NCI-H510A (cell line): ENCODE data around the gene GFI1.

Experiments used
- DNase-seq: peaks from one replicate; lab custom pipeline; 2025; lab: John Stamatoyannopoulos, UW

Gene GFI1

DNA sequence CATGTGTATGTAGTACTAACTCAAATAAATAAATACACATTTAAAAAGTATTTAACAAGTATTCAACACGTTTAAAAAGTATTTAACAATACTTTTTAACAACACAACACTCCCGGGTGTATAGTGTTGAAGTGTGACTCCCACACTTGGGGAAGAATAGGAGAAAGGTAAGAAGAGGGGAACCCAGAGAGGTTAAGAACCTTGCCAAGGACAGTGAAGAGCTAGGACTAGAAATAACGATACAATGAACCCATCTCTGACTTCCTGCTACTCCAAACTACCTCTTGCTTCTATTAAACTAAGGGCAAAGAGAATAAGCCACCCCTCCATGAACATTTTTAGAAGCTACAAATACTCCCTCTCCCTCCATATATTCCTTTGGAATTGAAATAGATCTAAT is 1.7 kb upstream of the GFI1 start:
- no peak for DNase-seq

- no peak for DNase-seq
Observed at GRCh38 chr1:92487078-92487605, 417 bp upstream of the GFI1 start.

DNA sequence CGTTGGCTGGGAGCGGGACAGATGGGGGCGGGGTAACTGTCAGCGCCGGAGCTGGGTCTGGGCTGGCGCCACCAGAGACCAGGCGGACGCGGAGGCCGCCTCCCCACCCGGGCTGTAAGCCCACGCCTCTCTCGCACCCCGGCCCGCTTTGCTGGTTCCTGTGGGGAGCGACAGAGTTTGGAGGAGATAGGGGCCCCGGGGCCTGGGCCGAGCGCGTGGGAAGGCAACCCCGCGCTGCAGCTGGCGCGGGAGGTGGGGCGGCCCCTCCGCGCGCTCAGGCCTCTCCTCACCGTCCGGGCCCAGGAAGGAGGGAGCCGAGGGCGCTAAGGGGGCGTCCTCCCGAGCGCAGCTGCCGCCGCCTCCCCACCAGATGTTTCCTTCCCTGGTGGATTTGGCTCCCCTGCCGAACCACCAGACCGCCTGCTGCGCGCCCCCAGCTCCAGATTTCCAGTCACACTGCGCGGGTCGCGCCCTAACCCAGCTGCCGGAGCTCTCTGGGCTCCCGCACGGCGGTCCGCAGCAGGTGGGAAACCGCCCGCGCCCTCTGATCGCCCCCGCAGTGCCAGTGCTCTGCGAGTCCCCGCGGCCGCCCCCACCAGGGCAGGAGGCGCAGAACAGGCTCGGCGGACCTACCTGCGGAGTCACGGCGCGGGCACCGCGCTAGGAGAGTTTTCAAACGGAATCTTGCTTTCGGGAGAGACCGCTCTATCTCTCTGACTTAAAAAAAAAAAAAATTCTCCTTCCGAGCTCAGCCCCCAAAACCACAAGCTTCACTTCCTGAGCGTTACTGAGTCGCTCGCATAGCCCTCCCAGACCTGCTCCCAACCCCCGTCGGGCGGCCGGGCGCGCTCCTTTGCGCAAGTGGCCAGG is 1.1 kb downstream of the GFI1 start:
- peak; percentile 79 for DNase-seq

DNA sequence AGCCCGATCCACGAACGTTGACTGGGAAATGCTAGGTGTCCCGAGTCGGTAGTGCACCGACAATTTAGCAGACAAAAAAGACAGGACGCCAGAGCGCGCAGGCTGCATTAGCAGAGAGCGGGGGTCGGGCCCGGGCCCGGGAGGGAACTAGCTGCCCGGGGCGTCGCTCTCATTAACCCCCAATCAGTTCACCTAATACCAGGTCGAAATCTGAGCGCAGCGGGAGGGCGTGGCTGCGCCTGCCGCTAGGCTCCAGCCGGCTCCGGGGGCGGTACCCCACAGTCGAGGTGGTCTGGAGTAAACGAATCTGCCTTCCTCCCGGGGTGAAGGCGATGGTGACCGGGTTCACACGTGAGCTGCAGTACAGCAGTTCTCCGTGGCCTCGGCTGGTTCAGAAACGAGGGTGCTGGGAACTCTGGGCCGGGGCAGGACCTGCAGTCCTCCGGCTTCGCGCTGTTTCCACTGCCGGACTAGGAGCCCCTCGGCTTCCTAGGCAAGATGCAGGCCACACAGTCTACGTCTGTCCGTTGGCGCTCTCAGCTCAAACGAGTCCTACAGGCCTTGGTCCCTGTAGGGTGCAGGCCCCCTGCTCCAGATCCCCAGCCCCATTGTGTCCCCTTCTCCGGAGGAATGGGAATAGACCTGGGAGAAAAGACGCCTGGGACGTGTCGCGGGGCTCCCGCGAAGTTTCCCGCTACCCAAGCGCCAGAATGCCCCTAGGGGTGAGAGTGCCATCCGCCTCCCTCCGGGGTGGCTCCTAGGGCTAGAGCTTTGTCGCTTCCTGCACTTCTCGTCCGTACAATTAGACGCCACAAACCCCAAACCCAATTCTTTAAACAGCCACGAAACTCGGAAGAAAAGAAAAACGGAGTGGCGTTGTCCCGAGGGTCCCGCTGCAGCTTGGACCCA is 2.0 kb downstream of the GFI1 start:
- DNase-seq = peak; percentile 51

- DNase-seq = peak; percentile 67
Observed at GRCh38 chr1:92483610-92484471, 2.9 kb downstream of the GFI1 start.

DNA sequence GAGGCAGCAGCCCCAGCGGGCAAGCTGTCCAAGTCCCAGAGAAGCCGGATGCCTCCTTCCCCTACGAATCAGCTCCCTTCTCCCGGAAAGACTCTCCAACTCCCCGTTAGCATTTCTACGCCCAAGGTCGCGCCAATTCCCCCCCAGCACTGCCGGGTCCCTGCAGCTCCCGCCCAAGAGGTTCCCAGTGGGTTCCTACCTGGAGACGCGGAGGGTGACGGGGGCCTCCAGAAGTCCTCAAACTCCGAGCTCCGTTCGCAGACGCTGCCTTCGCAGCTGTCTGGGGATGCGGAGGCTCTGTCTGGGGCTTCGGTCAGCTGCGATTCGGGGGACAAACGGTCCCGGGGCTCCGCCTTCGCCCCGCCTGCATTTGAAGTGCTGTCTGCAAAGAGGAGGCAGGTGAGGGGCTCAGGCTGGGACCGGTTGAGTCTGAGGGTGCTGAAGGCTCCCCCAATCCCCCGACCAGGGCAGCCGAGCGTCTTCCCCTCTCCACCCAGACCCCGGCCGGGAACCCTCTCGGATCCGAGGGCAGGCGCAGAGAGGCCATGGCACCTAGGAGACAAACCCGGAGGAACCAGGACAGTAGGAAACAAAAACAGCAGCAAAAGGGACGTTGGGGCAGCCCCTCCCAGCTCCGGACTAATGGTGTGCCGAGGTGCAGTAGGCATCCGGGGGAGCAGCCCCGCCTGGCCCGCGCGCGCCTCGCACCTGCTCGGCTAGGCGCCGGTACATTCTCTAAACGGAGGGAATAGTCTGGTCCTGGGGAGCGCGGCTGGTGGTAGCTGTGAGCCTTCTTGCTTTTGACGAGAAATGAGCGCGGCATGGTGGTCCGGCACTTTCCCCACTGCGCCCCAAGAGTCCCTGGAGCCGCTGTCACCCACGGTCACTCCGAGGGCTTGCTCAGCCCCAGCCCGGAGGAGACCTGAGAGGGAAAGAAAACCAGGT is 3.8 kb downstream of the GFI1 start:
- DNase-seq = peak; percentile 37

GRCh38 chr1:92481971-92482664 is 4.6 kb downstream of the GFI1 start:
- no peak for DNase-seq

DNA sequence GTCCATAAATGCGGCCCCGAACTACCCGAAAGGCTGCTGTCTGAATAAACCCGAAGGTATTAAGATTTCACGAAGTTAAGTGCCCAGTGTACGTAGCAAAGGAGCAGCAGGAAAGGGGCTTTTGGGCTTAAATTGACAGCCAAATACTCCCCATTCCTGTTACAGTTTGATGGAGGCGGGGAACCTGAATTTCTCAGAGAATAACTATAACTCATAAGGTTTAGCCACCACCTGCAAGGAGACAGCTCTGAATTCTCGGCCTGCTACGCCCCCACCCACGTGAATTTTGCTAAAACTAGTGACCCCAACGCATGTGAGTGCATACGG is 5.2 kb downstream of the GFI1 start:
- DNase-seq = no peak

DNA sequence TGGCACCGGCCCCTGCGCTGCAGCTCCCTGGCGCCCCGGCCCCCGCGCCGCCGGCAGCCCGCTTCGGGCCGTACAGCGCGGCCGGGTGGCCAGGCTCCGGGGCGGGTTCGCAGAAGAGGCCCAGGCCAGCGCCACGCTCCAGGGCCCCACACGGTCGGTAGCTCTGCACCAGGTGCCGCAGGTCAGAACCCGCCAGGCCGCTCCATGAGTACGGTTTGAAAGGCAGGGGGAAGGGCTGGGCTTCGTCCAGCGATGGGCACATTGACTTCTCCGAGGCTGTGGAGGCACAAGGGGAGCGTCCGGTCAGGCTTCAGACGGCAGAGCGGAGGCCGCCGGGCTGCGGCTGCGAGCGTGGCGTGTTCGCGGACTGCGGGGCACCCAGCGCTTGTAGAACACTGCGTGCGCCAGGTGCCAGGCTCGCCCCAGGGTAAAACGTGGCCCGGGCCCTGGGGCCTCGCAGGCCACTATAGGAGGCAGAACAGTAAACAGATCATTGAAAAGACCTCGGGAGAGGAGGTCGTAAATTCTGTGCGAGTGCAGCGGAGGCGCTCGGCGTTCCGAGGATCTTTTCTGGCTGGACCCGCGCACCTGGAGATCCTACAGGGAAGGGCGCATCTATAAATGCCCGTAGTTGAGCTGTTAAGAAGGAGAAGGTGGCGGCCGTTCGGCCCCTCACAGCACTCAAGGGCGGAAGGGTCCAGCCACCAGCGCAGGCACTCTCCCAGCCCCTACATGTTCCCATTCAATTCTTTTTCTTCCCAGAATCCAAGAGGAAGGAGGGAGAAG is 5.7 kb downstream of the GFI1 start:
- DNase-seq = no peak

DNA sequence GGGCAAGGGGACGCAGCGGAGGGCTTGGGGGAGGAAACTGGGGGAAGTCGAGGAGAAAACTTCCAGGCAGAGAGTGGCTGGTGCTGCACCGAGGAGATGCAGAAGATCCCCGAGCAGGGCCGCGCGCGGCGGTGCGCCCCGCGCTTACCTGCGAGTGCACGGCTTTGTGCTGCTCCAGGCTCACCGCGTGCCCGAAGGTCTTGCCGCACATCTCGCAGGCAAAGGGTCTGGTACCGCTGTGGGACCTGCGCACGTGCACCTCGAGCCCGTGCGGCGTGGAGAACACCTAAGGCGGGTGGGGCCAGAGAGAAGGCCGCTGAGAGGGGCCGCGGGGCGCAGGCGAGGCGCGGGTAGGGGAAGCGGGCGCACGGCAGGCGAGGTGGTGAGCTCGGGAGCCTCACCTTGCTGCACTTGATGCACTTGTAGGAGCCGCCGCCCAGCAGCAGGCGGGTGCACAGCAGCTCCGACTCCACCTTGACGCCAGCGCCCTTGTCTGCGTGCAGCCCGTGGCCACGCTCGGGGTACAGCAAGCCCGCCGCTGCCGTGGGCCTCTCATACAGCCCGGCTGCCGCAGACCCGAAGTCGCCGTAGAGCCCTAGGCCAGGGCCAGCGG is 6.4 kb downstream of the GFI1 start:
- no peak for DNase-seq

- DNase-seq = no peak
Observed at GRCh38 chr1:92479587-92479986, 7.1 kb downstream of the GFI1 start.

GRCh38 chr1:92478393-92478792 is 8.3 kb downstream of the GFI1 start:
- DNase-seq = peak; percentile 39

DNA sequence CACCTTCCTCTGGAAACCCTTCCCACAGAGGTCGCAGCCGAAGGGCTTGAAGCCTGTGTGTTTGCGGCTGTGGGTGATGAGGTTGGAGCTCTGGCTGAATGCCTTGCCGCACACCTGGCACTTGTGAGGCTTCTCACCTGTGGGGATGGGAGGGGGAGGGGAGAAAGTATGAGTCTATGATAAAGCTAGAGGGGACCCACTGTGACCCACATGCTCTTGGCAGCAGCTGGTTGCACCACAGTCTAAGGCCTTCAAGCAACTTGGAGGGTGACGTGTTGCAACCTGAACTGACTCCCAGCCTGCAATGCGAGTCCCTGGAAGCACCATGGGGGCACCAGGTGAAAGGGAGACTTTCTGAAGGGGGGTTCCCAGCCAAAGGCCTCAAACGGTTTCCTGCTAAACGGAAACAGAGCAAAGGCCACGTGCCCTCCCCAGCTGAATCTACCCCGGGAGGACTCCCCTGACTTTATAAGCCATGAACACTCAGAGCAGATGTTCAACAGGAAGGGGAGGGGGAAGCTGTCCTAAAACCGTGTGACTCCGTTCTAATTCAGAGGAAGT is 10.6 kb downstream of the GFI1 start:
- DNase-seq = peak; percentile 95

DNA sequence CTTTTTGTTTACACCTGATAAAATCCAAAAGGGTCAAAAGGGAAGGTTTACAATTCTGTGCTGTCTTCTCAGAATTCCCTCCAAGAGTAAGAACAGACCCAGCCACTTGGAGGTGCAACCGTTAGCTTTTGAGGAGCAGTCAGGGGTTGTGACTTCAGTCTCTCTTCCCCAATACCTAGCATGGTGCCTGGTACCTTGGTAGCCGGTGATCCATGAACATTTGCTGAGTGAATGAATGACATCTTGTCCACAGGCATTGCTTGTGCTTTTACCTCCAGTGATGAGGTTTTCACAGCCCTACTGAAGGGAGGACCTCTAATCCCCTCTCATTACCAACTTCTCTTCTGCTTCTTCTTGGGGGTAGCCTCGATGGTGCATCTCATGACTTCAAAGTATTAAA is 11.7 kb downstream of the GFI1 start:
- DNase-seq = no peak

DNA sequence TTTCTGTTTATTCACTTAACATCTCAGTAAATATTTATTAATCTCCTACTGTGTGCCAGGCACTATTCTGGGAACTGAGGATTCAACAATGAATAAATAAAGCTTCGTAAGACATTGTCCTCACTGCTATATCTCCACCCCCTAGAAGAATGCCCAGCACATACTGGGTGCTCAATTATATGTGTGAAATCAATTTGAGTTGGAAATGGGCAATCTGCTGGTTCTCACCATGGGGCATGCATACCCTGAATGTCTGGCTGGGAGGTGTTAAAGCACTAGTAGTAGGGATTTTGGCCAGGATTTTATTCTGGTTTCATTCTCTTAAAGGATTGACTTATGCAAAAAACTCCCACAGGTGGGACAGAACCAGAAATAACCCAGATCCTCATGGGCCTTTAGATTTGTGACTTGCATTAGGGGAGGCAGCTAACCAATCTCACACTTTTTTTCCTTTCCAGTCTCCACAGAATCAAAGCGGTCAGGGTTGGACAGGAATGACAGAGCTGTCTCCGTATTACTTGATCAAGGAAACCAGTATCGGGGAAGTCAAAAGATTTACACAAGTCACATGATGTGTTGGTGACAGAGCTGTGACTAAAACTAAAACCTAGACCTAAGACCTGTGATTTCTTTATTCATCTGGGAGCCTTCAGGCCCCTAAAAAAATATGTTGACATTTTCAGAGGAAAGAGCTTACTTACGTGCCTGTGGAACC is 12.8 kb downstream of the GFI1 start:
- DNase-seq = no peak

- no peak for DNase-seq
Observed at GRCh38 chr1:92470216-92470615, 16.5 kb downstream of the GFI1 start.

DNA sequence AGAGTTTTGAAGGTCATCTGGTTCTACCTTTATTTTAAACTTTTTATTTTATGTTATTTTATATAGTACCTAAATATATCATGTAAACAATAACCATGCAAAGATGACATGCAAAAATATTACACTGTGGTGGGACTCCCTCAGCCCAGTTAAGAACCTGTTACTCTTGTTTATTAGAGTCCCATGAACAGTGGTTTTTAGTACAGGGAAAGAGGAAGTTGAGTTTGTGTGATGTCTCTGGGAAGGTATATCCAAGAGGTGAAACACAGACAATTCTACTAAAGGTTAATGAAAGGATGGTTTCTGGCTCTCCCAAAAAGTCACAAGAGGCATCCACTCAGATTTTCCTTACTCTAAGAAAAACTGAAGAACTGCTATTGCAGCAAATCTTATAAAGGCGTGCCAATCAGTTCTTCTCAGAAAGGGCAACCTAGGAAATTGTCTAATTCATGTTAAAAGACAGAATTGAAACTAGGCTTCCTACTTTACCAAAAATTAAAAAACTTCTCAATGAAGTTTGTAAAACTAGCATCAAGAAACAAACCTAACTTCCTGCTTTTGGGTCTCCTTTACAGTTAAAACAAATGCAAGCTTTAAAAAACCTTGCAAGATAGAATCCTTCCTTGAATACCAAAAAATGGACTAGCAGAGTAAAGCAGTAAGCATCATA is 19.9 kb downstream of the GFI1 start:
- no peak for DNase-seq
